HAP-1 (cell line): Measurements from ENCODE around the gene SLC35E1.
A peak's percentile ranks its signal among the peaks of the same experiment; 100 is the strongest.

Experiments used
- DNase-seq, 2 experiments: peaks; one replicate each; pipeline ENCODE4 v3.0.0-alpha.2; 2016 to 2020; ENCODE audit warnings: low spot score in 2 of 2
- H3K27me3 ChIP-seq: fragments of 250-450 bp; sonication (Bioruptor Pico); 2 replicates; pipeline ENCODE4 v1.5.1; 2020; ENCODE audit warnings: low read depth, mild to moderate bottlenecking, moderate library complexity
- H3K36me3 ChIP-seq: fragments of 250-450 bp; sonication (Bioruptor Pico); replicated peaks from 2 replicates; pipeline ENCODE4 v1.5.1; 2020; ENCODE audit warnings: mild to moderate bottlenecking
- H3K4me1 ChIP-seq: fragments of 250-450 bp; sonication (Bioruptor Pico); 2 replicates; pipeline ENCODE4 v1.5.1; 2020; ENCODE audit warnings: mild to moderate bottlenecking
- H3K4me3 ChIP-seq: fragments of 250-450 bp; sonication (Bioruptor Pico); 2 replicates; pipeline ENCODE4 v1.5.1; 2020; ENCODE audit warnings: mild to moderate bottlenecking, moderate library complexity
- H3K9me3 ChIP-seq: fragments of 250-450 bp; sonication (Bioruptor Pico); 2 replicates; pipeline ENCODE4 v1.5.1; 2020; ENCODE audit warnings: mild to moderate bottlenecking, moderate library complexity
- in situ Hi-C: fragments of 300-500 bp; cut with MboI; formaldehyde crosslinking; loops from 3 replicates; pipeline ENCODE4 v1.14.3; 2020; ENCODE audit warnings: low sequenced_read_pairs, inconsistent platforms, mixed read lengths

The SLC35E1 gene

DNA sequence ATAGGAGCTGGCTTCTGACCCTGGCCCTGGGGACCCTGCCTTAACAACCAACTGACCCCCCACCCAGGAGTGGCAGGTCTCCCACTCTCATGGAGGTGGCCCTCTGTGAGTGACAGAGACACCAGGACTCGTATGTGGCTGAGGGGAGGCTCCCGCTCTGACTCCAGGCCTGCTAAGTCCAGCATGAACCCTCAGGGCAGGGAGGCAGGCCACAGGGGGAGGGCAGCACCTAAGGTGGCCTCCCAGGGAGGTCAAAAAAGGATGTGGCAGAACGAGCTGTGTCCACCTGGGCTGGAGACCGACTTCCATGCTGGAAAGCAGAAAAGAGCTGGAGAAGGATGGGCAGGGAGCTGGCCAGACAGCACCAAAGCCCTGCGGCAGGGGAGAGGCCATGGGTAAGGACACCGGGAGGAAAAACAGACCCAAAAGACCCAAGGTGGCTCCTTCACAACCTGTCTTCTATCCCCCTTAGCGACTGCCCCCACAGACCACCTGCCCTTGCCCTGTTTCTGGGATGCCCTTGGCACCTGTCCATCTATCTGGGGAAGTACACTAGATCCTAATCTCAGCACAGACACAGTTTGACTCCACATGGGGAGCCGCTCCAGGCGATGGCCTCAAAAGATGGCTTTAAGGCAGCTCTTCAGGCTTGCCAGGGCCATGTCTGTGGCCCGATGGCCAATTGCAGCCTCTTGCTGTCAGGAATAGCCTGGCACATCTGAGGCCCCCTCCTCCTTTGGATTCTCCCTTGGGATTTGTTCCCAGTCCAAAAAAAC, 10.5 kb upstream of the SLC35E1 start:
- Histone ChIP-seq H3K4me3 (no peak overlapping the region), H3K4me1 (peaks cover 7% of the 10 kb centered on the region), H3K36me3 (peaks cover 11% of the 10 kb centered on the region; the same call in 1 of the 2 replicates), H3K27me3 (no peaks in the 10 kb centered on the region), H3K9me3 (no peaks in the 10 kb centered on the region)
- no peak for DNase-seq
- in situ Hi-C loops: no loop called here

DNA sequence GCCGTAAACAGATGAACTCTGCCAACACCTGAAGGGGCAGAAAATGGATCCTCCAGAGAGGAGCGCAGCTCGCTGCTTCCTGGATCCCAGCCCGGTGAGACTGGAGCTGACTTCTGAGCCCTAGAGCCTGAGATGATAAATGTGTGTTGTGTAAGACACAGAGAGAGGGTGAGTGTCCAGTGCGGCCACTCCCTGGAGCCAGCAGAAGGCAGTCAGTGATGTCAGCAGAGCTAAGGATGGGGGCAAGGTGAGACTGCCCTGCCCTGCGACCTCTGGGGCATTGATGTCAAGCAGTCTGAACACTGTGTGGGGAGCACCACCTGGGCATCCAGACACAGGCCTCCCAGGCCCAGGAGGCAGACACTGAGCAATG, 9.7 kb upstream of the SLC35E1 start:
- Histone ChIP-seq H3K36me3 (peaks cover 17% of the 10 kb centered on the region), H3K27me3 (no peaks in the 10 kb centered on the region), H3K9me3 (no peaks in the 10 kb centered on the region), H3K4me3 (no peak overlapping the region), H3K4me1 (peaks cover 7% of the 10 kb centered on the region)
- no peak for DNase-seq
- in situ Hi-C loops: no loop called here

DNA sequence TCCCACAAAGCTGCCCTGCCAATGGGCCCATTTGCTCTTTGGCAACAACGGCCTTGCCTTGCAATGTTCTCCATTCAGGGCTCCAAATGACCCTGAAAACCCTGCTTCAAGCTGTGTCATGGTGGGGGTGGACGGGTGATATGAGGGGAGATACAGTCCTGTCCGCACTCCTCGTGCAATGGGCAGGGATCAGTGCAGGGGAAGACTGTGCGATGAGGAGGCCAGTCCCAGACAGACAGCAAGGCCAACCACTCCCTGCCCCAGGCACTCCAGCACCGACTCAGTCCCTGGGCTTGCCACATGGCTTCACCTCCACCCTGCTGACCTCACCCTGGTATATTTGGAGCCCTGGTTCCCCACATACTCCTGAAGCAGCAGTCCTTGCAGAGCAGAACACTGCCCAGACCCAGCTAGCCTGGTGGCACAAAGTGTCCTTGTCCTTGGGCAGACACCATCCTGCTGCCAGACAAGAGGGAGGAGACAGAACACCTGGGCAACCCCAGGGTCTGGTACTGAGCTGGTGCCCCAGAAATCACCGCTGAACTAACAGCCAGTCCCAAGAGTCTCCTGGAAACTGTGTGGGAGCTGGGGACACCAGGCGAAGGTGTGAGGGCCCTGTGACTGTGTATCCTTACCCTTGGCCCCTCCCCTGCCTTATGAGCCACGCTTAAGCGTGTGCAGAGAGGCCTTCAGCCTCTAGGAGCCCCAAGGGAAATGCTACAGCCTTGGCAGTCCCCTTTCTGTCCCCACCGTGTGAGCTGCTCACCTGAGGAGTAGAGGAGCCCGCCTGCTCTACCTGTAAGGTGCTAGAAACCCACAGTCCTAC, 9.1 kb upstream of the SLC35E1 start:
- peaks cover 23% of the 10 kb centered on the region for H3K36me3 ChIP-seq
- no peak overlapping the region for H3K4me3 ChIP-seq
- DNase-seq: no peak
- H3K4me1 ChIP-seq: peaks cover 7% of the 10 kb centered on the region
- H3K9me3 ChIP-seq: no peaks in the 10 kb centered on the region
- in situ Hi-C loops: no loop called here
- H3K27me3 ChIP-seq: no peaks in the 10 kb centered on the region

DNA sequence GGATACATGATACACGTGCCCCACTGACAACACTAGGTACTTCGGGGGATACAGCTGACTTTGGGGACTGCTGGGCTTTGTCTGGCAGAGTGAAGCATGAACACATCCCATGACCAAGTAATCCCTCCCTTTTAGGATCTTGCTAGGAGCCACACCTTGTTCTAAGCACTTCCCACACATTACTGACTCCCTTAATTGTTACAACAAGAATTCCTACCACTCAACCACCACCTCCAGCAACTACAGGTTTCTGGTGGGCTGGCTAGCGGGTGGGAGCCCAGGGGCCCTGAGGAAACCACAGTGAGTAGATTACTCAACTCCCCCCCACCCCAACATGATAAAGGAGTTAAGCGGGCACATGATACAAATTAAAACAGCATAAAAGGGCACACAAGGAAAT, 7.2 kb upstream of the SLC35E1 start:
- in situ Hi-C loops: no loop called here
- Histone ChIP-seq H3K4me3 (no peak overlapping the region), H3K9me3 (no peaks in the 10 kb centered on the region), H3K4me1 (peaks cover 2% of the 10 kb centered on the region), H3K36me3 (peaks cover 41% of the 10 kb centered on the region), H3K27me3 (no peaks in the 10 kb centered on the region)
- no peak for DNase-seq

DNA sequence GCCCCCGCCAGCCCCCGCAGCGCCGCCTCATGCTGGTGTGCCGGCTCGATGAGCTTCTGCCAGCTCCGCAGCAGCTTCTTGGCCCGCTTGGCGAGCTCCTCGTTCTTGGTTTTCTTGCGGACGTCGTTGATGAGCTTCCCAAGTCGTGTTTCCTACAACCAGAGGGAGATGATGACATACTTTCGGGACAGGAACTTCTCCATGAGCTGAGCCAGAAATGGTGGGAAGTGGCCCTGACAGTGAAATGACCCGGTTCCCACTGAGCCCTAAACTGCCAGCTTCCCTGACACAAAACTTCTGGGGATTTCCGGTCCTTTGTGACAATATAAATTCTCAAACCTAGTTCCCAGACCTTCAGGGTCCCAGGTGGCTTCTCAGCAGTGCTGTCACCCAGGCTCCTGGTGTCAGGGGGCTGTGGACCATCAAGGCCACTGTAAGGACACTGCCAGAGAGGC, 5.3 kb upstream of the SLC35E1 start:
- peaks cover 37% of the 10 kb centered on the region for H3K36me3 ChIP-seq
- no peak overlapping the region for H3K4me3 ChIP-seq
- DNase-seq: no peak
- in situ Hi-C loops: no loop called here
- no peaks in the 10 kb centered on the region for H3K27me3 ChIP-seq
- H3K4me1 ChIP-seq: peaks cover 4% of the 10 kb centered on the region; the same call in 1 of the 2 replicates
- no peaks in the 10 kb centered on the region for H3K9me3 ChIP-seq

DNA sequence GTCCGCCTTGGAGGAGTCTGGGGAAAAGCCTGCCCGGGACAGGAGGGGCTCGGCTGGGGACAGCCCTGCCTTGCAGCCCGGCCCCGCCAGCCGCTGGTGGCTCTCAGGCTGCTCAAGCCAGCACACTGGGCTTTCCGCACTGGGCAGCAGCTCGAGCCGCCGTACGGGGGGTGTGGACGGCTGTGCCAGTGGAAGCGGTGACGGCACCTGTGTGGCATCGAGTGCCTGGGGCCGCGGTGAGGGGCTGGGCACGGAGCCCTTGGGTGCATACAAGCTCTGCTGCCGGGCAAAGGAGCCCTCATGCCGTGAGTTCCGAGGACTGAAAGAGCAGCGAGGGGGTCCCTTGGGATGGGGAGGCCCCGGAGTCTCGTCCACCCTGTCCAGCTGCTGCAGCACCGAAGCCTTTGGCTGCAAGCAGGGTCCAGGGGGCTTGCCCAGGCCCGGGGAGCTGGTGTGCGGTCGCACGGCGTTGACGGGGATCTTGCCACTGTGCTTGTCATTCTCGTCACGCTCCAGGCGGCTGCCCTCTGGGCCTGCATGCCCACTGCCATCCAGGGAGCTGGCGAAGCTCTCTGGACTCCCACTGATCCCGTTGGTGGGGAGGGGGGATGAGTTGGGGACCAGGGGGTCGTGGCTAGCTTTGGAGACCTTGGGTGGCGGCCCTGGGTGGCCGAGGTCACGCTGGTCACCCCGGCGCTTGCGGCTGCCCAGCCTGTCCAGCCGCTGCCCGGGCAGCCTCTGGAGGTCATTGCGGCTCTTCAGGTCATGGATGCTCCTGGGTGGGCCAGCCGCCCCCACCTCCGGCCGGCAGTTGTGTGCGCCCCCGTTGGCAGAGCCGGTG, 4.7 kb upstream of the SLC35E1 start:
- H3K9me3 ChIP-seq: no peaks in the 10 kb centered on the region
- H3K4me3 ChIP-seq: no peak overlapping the region
- no peak for DNase-seq
- no peaks in the 10 kb centered on the region for H3K27me3 ChIP-seq
- peaks cover 37% of the 10 kb centered on the region for H3K36me3 ChIP-seq
- H3K4me1 ChIP-seq: peaks cover 4% of the 10 kb centered on the region; the same call in 1 of the 2 replicates
- in situ Hi-C loops: no loop called here

DNA sequence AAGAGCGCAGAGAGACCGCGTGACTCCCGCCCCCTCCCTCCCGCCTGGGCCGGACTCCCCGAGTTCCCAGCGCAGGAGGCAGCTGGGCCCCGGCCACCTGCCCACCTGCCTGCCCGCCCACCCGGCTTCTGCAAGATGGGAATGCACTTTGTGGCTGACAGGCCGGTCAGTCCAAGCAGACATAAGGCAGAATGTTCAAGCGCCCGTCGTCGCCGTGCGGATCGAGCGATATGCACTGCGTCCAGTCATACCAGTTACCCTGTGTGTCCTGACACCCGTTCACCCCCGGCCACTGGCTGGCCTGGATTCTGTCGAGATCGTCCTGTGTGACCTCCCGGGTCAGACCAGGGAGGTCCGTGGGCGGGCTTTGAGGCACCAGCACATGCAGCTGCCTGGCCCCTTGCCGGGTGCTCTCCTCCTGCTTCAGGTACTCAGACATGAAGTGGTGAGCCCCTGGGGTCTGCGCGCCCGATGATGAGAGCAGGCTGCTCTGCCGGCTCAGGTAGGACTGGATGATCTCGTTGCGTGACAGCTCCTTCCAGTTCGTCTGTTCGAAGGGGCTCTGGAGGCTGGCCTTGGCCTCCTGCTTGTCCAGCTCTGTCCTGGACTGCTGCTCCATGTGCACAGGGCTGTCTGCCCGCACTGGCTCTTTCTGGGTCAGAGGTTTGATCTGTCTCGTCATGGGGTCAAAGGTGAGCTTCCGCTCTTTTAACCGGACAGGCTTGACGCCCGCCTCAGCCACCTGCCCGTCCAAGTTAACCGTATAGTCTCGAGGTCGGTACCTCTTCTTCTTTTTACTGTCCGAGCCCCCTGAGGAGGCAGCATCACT, 3.9 kb upstream of the SLC35E1 start:
- Histone ChIP-seq H3K27me3 (no peaks in the 10 kb centered on the region), H3K4me3 (no peak overlapping the region), H3K36me3 (peaks cover 37% of the 10 kb centered on the region), H3K9me3 (no peaks in the 10 kb centered on the region), H3K4me1 (peaks cover 7% of the 10 kb centered on the region)
- DNase-seq: no peak
- in situ Hi-C loops: no loop called here

DNA sequence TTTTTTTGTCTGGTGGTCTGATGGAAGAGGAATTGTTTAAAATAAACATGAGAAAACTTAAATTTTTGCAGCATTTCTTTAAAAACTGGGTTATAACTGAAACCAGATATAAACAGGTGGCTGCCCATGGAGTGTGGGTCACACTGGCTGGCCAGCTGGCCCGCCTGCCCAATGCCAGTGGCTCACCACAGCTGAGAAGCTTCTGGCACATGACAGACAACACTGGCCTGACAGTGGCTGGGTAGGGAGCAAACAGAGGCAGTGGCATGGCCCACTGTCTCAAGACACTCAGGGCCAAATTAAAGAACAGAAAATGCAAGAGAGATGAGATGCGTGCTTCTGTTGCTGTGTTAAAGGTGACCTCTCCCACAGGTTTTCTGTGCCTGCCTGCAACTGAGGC, 3.1 kb upstream of the SLC35E1 start:
- Histone ChIP-seq H3K36me3 (peaks cover 40% of the 10 kb centered on the region), H3K9me3 (no peaks in the 10 kb centered on the region), H3K27me3 (no peaks in the 10 kb centered on the region), H3K4me3 (no peak overlapping the region), H3K4me1 (peaks cover 9% of the 10 kb centered on the region)
- in situ Hi-C loops: no loop called here
- no peak for DNase-seq

DNA sequence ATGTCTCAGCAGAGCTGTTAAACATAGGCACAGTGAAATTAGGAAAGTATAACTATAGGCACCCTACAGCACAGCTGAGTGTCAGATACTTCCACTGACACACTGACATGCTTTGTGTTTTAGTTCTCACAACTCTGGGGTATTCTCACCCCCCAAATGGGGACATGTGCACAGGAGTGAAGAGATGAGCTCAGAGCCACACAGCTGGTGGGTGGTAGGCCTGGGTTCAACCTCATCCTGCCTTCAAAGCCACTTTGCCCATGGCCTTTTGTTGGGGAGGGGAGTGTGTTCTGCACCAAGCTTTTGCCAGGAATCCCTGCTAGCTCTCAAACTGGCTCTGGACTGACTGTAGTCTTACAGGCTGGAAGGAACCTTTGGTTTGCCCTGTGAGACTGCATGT, 1.7 kb upstream of the SLC35E1 start:
- Histone ChIP-seq H3K9me3 (no peaks in the 10 kb centered on the region), H3K4me3 (no peak overlapping the region), H3K4me1 (peaks cover 9% of the 10 kb centered on the region), H3K36me3 (peaks cover 52% of the 10 kb centered on the region), H3K27me3 (no peaks in the 10 kb centered on the region)
- in situ Hi-C loops: no loop called here
- no peak for DNase-seq

DNA sequence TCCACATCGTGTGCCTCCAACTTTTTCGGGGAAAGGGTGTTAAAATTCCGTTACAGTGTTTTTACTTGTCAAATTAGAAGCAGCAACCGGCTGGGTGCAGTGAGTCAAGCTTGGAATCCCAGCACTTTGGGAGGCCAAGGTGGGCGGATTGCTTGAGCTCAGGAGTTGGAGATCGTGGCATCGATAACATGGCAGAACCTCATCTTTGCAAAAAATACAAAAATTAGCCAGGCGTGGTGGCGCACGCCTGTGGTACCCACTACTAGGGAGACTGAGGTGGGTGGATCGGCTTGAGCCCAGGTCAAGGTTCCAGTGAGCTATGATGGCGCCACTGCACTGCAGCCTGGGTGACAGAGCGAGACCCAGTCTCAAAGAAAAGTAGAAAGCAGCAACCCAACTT, 1.1 kb upstream of the SLC35E1 start:
- peak overlapping the region; percentile 78 for H3K4me3 ChIP-seq
- in situ Hi-C loops: no loop called here
- DNase-seq: no peak
- peaks cover 49% of the 10 kb centered on the region for H3K36me3 ChIP-seq
- peaks cover 9% of the 10 kb centered on the region for H3K4me1 ChIP-seq
- H3K9me3 ChIP-seq: no peaks in the 10 kb centered on the region
- H3K27me3 ChIP-seq: no peaks in the 10 kb centered on the region

DNA sequence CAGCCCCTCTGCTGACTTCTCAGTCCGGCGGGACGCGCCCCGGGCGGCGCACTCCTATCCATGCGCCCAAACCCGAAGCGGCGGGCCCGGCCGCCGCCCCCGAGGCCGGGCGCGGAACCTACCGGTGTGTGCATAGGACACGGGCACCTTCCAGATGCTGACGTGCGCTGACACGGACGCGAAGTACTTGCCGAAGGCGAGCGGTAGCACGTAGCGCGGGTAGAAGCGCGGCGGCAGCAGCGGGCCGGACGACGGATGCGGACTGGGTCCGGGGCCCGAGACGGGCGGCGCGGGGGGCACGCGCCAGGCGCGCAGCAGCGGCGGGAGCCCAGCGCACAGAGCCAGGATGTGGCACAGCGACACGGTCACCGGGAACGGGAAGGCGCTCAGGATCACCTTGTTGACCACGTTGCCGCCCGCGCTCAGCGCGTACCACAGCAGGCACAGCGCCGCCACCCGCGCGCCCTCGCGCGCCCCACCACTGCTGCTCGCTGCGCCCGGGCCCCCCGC, 338 bp downstream of the SLC35E1 start:
- H3K36me3 ChIP-seq: peaks cover 48% of the 10 kb centered on the region
- in situ Hi-C loops: no loop called here
- no peaks in the 10 kb centered on the region for H3K27me3 ChIP-seq

DNA sequence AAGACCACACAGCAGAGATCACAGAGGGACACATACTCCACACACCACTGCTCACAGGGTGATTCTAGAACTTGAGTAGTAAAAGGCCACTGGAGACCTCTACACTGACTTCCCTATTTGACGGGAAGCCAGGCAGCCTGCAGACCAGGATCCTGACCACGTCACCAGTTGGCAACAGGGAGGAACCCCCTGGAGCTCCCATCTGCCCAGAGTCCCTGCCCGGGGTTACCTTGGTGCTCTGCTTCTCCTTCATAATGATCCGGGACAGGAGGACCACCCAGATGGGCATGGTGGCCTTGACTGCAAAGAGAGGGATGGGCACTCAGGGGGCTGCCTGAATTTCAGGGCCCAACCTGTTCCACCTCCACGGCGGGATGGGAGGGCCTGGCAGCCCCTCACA, 932 bp downstream of the SLC35E1 start:
- DNase-seq: no peak
- Histone ChIP-seq H3K4me1 (peaks cover 9% of the 10 kb centered on the region), H3K36me3 (peaks cover 48% of the 10 kb centered on the region), H3K4me3 (peak overlapping the region; percentile 57), H3K27me3 (no peaks in the 10 kb centered on the region), H3K9me3 (no peaks in the 10 kb centered on the region)
- in situ Hi-C loops: no loop called here

More for the DNA sequence above, 338 bp downstream of the SLC35E1 start:
- DNase-seq: peak in 1 of 2 experiments; percentile 32
- Histone ChIP-seq H3K9me3 (no peaks in the 10 kb centered on the region), H3K4me3 (peak overlapping the region; percentile 57), H3K4me1 (peaks cover 9% of the 10 kb centered on the region)
